Measurements from ENCODE around the gene DGKE.

Gene DGKE

DNA sequence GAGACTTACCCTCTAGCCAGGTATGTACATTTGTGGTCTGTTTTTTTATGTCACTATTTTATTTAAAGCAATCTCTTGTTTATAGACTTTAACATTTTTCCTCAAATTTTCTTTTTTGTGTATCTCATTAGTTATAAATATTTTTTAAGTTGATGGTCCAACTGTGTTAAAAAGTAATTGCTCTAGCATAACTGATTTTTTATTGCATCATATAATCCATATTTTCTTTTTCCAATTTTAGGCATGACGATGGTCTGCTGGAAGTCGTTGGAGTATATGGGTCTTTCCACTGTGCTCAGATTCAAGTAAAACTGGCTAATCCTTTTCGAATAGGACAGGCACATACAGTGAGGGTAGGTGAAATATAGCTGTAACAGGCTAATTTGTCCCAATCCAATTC is 27.9 kb downstream of the DGKE start:
- H2BK120ac ChIP-seq (ENCODE audit: low read depth, low read length), result no peak overlapping the region

DNA sequence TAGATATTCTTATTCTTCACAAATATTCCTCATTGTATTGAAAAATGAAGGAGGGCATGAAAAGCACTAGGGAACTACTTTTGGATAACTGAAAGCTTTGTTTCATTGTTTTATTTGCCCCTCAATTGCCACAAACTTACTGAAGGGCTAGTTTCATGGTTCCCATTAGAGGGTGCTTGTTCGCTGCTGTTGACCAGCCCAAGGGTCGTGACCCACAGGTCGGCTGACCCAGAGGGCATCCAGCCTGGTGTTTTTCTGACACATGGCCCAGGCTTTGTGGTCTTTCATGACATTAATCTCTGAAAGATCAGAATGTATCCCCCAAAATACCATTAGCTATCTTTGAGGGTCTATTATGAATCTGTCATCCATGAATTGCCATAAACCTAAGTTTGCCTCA is 30.0 kb downstream of the DGKE start:
- H3K36me3 ChIP-seq (ENCODE audit: control insufficient read depth, insufficient read depth, low read length), result no peaks in the 10 kb centered on the region
- H2AK5ac ChIP-seq (ENCODE audit: low read length), result no peak overlapping the region
- no peaks in the 10 kb centered on the region for H3K27me3 ChIP-seq (ENCODE audit: insufficient read depth, low read length, poor library complexity)
- H3K56ac ChIP-seq (ENCODE audit: low read length), result no peak overlapping the region
- H3K79me1 ChIP-seq (ENCODE audit: low read length), result no peaks in the 10 kb centered on the region
- H3K4me2 ChIP-seq (ENCODE audit: low read length), result no peak overlapping the region
- H3K4me1 ChIP-seq (ENCODE audit: control insufficient read depth, low read depth, low read length), result no peaks in the 10 kb centered on the region
- H3K4me3 ChIP-seq (ENCODE audit: low read length), result no peak overlapping the region
- DNase-seq, result no peak
- H2BK15ac ChIP-seq (replicated peaks; ENCODE audit: low read depth), result no peak overlapping the region
- no peak overlapping the region for H3K9ac ChIP-seq (ENCODE audit: low read length)
- H3K4ac ChIP-seq (ENCODE audit: low read depth, low read length), result no peak overlapping the region
- no peak overlapping the region for H4K8ac ChIP-seq (ENCODE audit: low read depth, low read length)
- H3K79me2 ChIP-seq (ENCODE audit: control insufficient read depth, insufficient read depth, low read length), result no peaks in the 10 kb centered on the region
- H3K27ac ChIP-seq (ENCODE audit: low read depth, low read length), result no peak overlapping the region
- WGBS (ENCODE audit: extremely low coverage, insufficient coverage, low lambda C conversion rate), result no CpG with 5 or more reads among the region's 3 CpGs
- H3K23ac ChIP-seq (ENCODE audit: low read length), result no peak overlapping the region
- no peak overlapping the region for H2BK120ac ChIP-seq (ENCODE audit: low read depth, low read length)
- H2BK5ac ChIP-seq (ENCODE audit: low read length), result no peak overlapping the region
- H3K18ac ChIP-seq (ENCODE audit: low read length), result no peak overlapping the region
- no peak overlapping the region for H4K5ac ChIP-seq (ENCODE audit: low read length)

More for the DNA sequence above, 27.9 kb downstream of the DGKE start:
- Histone ChIP-seq H3K79me1 (ENCODE audit: low read length) (no peaks in the 10 kb centered on the region), H3K4me3 (ENCODE audit: low read length) (no peak overlapping the region), H3K23ac (ENCODE audit: low read length) (no peak overlapping the region), H3K18ac (ENCODE audit: low read length) (no peak overlapping the region), H4K8ac (ENCODE audit: low read depth, low read length) (no peak overlapping the region), H2BK15ac (replicated peaks; ENCODE audit: low read depth) (no peak overlapping the region), H4K5ac (ENCODE audit: low read length) (no peak overlapping the region), H3K4me2 (ENCODE audit: low read length) (no peak overlapping the region), H3K9ac (ENCODE audit: low read length) (no peak overlapping the region), H3K36me3 (ENCODE audit: control insufficient read depth, insufficient read depth, low read length) (no peaks in the 10 kb centered on the region), H2BK5ac (ENCODE audit: low read length) (no peak overlapping the region), H3K4me1 (ENCODE audit: control insufficient read depth, low read depth, low read length) (no peaks in the 10 kb centered on the region), H3K79me2 (ENCODE audit: control insufficient read depth, insufficient read depth, low read length) (no peaks in the 10 kb centered on the region), H2AK5ac (ENCODE audit: low read length) (no peak overlapping the region), H3K56ac (ENCODE audit: low read length) (no peak overlapping the region), H3K27me3 (ENCODE audit: insufficient read depth, low read length, poor library complexity) (no peaks in the 10 kb centered on the region), H3K4ac (ENCODE audit: low read depth, low read length) (no peak overlapping the region), H3K27ac (ENCODE audit: low read depth, low read length) (no peak overlapping the region)
- WGBS (ENCODE audit: extremely low coverage, insufficient coverage, low lambda C conversion rate), result no CpG with 5 or more reads among the region's 3 CpGs
- no peak for DNase-seq

DNA sequence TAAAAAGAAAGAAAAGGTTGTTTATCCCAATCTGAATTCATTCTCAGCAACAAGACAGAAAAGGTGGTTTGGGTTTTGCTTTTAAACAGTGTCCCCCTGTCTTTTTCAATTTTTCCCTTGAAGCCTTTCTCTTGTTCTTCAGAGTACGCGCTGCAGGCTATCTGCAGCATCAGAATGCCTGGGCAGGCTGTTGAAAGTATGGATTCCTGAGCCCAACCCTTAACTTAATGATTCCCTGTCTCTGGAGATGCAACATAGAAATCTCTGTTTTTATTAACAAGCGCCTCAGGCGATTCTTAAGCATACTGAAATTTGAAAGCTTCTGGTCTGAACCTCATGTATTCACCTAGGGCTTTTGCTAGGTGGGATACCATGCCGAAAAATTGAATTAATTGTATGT is 32.1 kb downstream of the DGKE start:
- no peak overlapping the region for H3K56ac ChIP-seq (ENCODE audit: low read length)
- no peak overlapping the region for H3K27ac ChIP-seq (ENCODE audit: low read depth, low read length)
- WGBS (ENCODE audit: extremely low coverage, insufficient coverage, low lambda C conversion rate), result no CpG with 5 or more reads among the region's 5 CpGs

DNA sequence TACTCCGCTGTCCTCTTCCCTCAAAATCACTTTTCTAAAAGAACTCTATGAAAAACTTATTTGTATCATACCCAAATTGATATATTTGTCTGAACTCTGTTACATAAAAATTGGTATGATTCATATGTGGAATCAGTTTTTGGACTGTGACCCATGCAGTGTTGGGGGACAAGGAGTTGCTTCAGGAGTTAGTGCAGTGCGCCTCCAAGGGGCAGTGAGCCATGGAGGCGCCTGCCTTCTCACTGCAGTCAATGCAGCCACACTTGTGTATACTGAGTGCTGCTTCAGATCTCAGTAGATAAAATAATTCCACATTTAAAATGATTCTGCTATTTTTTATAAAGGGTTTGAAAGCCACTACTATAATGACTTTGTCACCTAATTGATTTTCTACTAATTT is 32.5 kb downstream of the DGKE start:
- Histone ChIP-seq H3K79me2 (ENCODE audit: control insufficient read depth, insufficient read depth, low read length) (no peaks in the 10 kb centered on the region), H3K18ac (ENCODE audit: low read length) (no peak overlapping the region), H4K5ac (ENCODE audit: low read length) (no peak overlapping the region), H3K27me3 (ENCODE audit: insufficient read depth, low read length, poor library complexity) (no peaks in the 10 kb centered on the region), H4K8ac (ENCODE audit: low read depth, low read length) (no peak overlapping the region), H3K56ac (ENCODE audit: low read length) (no peak overlapping the region), H3K9ac (ENCODE audit: low read length) (no peak overlapping the region), H3K4me2 (ENCODE audit: low read length) (no peak overlapping the region), H2BK5ac (ENCODE audit: low read length) (no peak overlapping the region), H2BK15ac (replicated peaks; ENCODE audit: low read depth) (no peak overlapping the region), H3K27ac (ENCODE audit: low read depth, low read length) (no peak overlapping the region), H2BK120ac (ENCODE audit: low read depth, low read length) (no peak overlapping the region), H3K4ac (ENCODE audit: low read depth, low read length) (no peak overlapping the region), H2AK5ac (ENCODE audit: low read length) (no peak overlapping the region), H3K36me3 (ENCODE audit: control insufficient read depth, insufficient read depth, low read length) (no peaks in the 10 kb centered on the region), H3K23ac (ENCODE audit: low read length) (no peak overlapping the region), H3K4me1 (ENCODE audit: control insufficient read depth, low read depth, low read length) (no peaks in the 10 kb centered on the region), H3K79me1 (ENCODE audit: low read length) (no peaks in the 10 kb centered on the region), H3K4me3 (ENCODE audit: low read length) (no peak overlapping the region)
- DNase-seq, result no peak
- WGBS (ENCODE audit: extremely low coverage, insufficient coverage, low lambda C conversion rate), result no CpG with 5 or more reads among the region's 3 CpGs

More for the DNA sequence above, 32.1 kb downstream of the DGKE start:
- H3K4me3 ChIP-seq (ENCODE audit: low read length), result no peak overlapping the region
- no peaks in the 10 kb centered on the region for H3K27me3 ChIP-seq (ENCODE audit: insufficient read depth, low read length, poor library complexity)
- no peak overlapping the region for H2BK5ac ChIP-seq (ENCODE audit: low read length)
- no peaks in the 10 kb centered on the region for H3K79me2 ChIP-seq (ENCODE audit: control insufficient read depth, insufficient read depth, low read length)
- H3K18ac ChIP-seq (ENCODE audit: low read length), result no peak overlapping the region
- no peaks in the 10 kb centered on the region for H3K36me3 ChIP-seq (ENCODE audit: control insufficient read depth, insufficient read depth, low read length)
- no peaks in the 10 kb centered on the region for H3K79me1 ChIP-seq (ENCODE audit: low read length)
- no peak overlapping the region for H2BK120ac ChIP-seq (ENCODE audit: low read depth, low read length)
- no peak overlapping the region for H3K23ac ChIP-seq (ENCODE audit: low read length)
- no peak overlapping the region for H4K8ac ChIP-seq (ENCODE audit: low read depth, low read length)
- H3K4ac ChIP-seq (ENCODE audit: low read depth, low read length), result no peak overlapping the region
- no peak overlapping the region for H2BK15ac ChIP-seq (replicated peaks; ENCODE audit: low read depth)
- H4K5ac ChIP-seq (ENCODE audit: low read length), result no peak overlapping the region
- no peaks in the 10 kb centered on the region for H3K4me1 ChIP-seq (ENCODE audit: control insufficient read depth, low read depth, low read length)
- no peak overlapping the region for H2AK5ac ChIP-seq (ENCODE audit: low read length)
- no peak overlapping the region for H3K9ac ChIP-seq (ENCODE audit: low read length)
- no peak overlapping the region for H3K4me2 ChIP-seq (ENCODE audit: low read length)
- DNase-seq, result no peak

DNA sequence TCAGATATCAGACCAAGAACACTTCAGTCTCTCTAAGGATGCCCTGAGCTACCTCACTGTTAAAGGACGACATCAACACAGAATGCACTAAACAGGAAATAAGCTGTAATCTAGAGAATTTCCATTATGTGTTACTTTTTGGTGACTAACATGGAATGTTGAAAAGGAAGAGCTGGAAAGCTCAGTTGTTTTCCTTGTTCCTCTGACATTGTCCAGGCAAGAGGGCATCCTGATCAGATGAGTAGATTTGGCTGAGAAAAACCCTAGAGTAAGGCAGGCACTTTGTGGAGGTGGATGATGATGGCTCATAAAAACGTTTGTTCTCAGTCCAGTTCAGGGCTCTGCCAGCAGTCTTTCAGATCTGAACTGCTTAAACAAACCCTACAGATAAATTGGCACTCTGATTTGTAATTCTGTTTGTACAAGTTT is 34.0 kb downstream of the DGKE start:
- no peak for DNase-seq
- no peak overlapping the region for H4K8ac ChIP-seq (ENCODE audit: low read depth, low read length)
- H3K4me3 ChIP-seq (ENCODE audit: low read length), result no peak overlapping the region
- WGBS (ENCODE audit: extremely low coverage, insufficient coverage, low lambda C conversion rate), result no CpG with 5 or more reads among the region's 2 CpGs
- no peak overlapping the region for H4K5ac ChIP-seq (ENCODE audit: low read length)
- H3K4me1 ChIP-seq (ENCODE audit: control insufficient read depth, low read depth, low read length), result no peaks in the 10 kb centered on the region
- no peak overlapping the region for H2BK120ac ChIP-seq (ENCODE audit: low read depth, low read length)
- no peak overlapping the region for H2BK15ac ChIP-seq (replicated peaks; ENCODE audit: low read depth)
- H3K79me1 ChIP-seq (ENCODE audit: low read length), result no peaks in the 10 kb centered on the region
- H2AK5ac ChIP-seq (ENCODE audit: low read length), result no peak overlapping the region
- H3K4me2 ChIP-seq (ENCODE audit: low read length), result no peak overlapping the region
- H3K23ac ChIP-seq (ENCODE audit: low read length), result no peak overlapping the region
- no peaks in the 10 kb centered on the region for H3K27me3 ChIP-seq (ENCODE audit: insufficient read depth, low read length, poor library complexity)
- H3K56ac ChIP-seq (ENCODE audit: low read length), result no peak overlapping the region
- H3K18ac ChIP-seq (ENCODE audit: low read length), result no peak overlapping the region
- no peaks in the 10 kb centered on the region for H3K36me3 ChIP-seq (ENCODE audit: control insufficient read depth, insufficient read depth, low read length)
- no peak overlapping the region for H3K4ac ChIP-seq (ENCODE audit: low read depth, low read length)
- no peaks in the 10 kb centered on the region for H3K79me2 ChIP-seq (ENCODE audit: control insufficient read depth, insufficient read depth, low read length)
- no peak overlapping the region for H2BK5ac ChIP-seq (ENCODE audit: low read length)
- no peak overlapping the region for H3K27ac ChIP-seq (ENCODE audit: low read depth, low read length)
- no peak overlapping the region for H3K9ac ChIP-seq (ENCODE audit: low read length)

DNA sequence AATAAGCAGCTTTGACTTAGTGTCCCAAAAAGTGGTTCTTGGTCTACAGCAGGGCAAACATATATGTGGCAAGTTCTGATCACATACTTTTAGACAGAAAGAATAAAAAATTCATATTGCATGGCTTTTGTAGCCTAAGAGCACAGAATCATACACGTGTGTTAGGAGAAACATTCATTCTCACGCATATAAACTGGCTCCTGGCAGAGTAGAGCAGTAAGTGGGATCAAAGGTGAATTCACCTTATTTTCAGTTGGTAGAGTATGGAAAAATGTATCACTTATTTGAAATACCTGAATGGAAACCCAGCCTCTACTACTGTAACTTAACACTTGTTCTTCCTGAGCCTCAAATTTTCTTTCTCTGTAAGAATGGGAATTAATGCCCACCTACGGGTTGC is 34.8 kb downstream of the DGKE start:
- Histone ChIP-seq H3K9ac (ENCODE audit: low read length) (no peak overlapping the region), H3K4me1 (ENCODE audit: control insufficient read depth, low read depth, low read length) (no peaks in the 10 kb centered on the region), H2BK120ac (ENCODE audit: low read depth, low read length) (no peak overlapping the region), H3K36me3 (ENCODE audit: control insufficient read depth, insufficient read depth, low read length) (no peaks in the 10 kb centered on the region), H3K23ac (ENCODE audit: low read length) (no peak overlapping the region), H3K18ac (ENCODE audit: low read length) (no peak overlapping the region), H2AK5ac (ENCODE audit: low read length) (no peak overlapping the region), H3K56ac (ENCODE audit: low read length) (no peak overlapping the region), H3K79me2 (ENCODE audit: control insufficient read depth, insufficient read depth, low read length) (no peaks in the 10 kb centered on the region), H3K79me1 (ENCODE audit: low read length) (no peaks in the 10 kb centered on the region), H4K5ac (ENCODE audit: low read length) (no peak overlapping the region), H3K27ac (ENCODE audit: low read depth, low read length) (no peak overlapping the region), H2BK15ac (replicated peaks; ENCODE audit: low read depth) (no peak overlapping the region), H2BK5ac (ENCODE audit: low read length) (no peak overlapping the region), H3K4me2 (ENCODE audit: low read length) (no peak overlapping the region), H3K4ac (ENCODE audit: low read depth, low read length) (no peak overlapping the region), H4K8ac (ENCODE audit: low read depth, low read length) (no peak overlapping the region), H3K4me3 (ENCODE audit: low read length) (no peak overlapping the region), H3K27me3 (ENCODE audit: insufficient read depth, low read length, poor library complexity) (no peaks in the 10 kb centered on the region)
- no peak for DNase-seq
- no CpG with 5 or more reads among the region's 3 CpGs for WGBS (ENCODE audit: extremely low coverage, insufficient coverage, low lambda C conversion rate)
